ENCODE measurements around the gene MAOA.

The MAOA gene

GRCh38 chrX:43664258-43664657, 8.2 kb downstream of the MAOA start:
- DNase-seq, result no peak

GRCh38 chrX:43664708-43665107, 8.6 kb downstream of the MAOA start:
- DNase-seq, result no peak

- no peak for DNase-seq
Measured at GRCh38 chrX:43666311-43666912, 10.3 kb downstream of the MAOA start.

- DNase-seq, result peak in 1 of 6 experiments; percentile 5
Measured at GRCh38 chrX:43675965-43676628, 20.0 kb downstream of the MAOA start.

DNA sequence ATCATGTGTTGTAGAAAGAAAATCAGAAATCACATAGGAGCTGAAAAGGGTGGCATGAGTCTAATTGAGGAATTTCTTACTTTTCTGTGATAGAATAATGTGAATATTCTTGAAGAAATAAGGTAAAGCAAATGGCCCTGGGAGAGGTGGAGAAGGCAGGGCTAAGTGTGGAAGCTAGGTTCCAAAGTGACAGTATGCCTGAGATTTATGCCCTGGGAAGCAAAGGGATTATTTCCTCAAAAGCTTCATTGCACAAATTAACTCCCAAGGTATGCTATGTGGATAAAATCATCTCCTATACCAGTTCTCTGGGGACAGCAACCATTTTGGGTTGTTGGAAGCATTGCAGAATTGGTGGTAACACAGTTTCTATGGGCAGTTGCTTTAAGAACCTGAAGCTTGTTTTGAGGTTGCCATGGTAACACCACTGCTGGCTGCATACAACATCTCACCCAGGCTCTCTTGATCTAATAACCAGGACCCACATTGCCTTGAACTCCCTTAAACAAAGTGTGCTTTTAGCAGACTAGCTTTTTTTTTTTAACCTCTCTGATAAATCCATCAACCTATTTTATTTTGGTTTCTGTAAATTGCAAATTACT, 21.0 kb downstream of the MAOA start:
- DNase-seq, result peak in 1 of 6 experiments; percentile 9

GRCh38 chrX:43677993-43678392, 21.9 kb downstream of the MAOA start:
- DNase-seq, result no peak

- no peak for DNase-seq
Measured at GRCh38 chrX:43679058-43679457, 23.0 kb downstream of the MAOA start.

- no peak for DNase-seq
Measured at GRCh38 chrX:43679778-43680177, 23.7 kb downstream of the MAOA start.

DNA sequence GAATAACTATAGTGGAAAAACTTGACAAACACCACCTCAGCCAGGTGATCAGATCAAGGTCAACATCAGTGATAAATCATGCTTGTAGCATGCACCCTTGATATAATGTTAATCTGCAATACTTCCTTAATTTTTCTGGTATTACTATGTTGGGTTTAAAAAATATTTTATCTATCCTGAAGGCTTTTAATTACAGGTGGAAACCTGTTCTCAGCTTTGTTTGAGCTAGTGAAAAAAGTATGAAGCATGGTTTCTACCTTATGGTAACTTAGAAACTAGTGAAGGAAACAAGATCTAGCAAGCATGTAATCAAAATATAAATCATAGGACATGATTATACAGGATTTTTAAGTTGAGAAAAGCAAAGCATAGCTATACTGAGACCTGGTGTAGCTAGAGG, 26.6 kb downstream of the MAOA start:
- no peak for DNase-seq

- DNase-seq, result no peak
Measured at GRCh38 chrX:43685221-43685620, 29.1 kb downstream of the MAOA start.

GRCh38 chrX:43688586-43688985, 32.5 kb downstream of the MAOA start:
- no peak for DNase-seq

GRCh38 chrX:43693602-43694406, 37.7 kb downstream of the MAOA start:
- DNase-seq, result no peak

DNA sequence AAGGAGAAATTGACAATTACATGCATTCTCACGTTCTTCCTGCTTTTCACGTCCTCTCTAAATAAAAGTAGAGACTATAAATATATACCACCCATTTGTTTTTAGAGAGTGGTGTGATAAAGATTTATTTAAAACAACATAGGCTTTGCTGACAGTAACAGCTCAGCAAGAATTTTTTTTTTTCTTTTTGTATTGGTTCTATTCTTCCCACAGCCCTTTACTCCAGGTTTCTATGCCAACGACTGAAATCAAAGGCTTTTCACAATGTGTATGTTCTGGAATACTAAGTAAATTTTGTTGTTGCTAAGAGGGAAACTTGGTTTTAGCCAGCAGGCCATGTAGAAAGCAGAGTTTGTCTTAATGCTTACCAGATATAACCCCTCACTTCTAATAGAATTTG, 43.4 kb downstream of the MAOA start:
- no peak for DNase-seq

DNA sequence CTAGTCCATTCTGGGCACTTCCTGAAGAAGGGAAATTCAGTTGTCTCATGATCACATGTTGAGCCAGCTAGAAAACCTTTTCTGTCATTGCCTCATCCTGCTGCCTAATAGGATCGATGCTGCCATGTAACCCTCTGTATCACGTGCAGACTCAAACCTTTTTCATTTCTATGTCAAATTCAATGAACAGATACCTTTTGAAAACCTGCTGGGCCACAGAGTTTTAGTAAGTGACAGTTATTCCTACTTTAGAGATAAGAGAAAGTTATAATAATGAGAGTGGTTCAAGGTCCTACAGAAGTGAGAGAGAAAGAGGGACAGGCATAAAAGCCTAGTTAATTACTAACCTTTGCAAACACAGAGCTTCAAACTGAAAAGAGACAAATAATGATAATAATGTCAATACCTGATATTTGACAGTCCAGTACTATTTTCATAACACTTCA, 46.0 kb downstream of the MAOA start:
- DNase-seq, result no peak

GRCh38 chrX:43702660-43703059, 46.6 kb downstream of the MAOA start:
- DNase-seq, result no peak

- DNase-seq, result no peak
Measured at GRCh38 chrX:43703211-43703791, 47.2 kb downstream of the MAOA start.

GRCh38 chrX:43706786-43707370, 50.8 kb downstream of the MAOA start:
- no peak for DNase-seq

- no peak for DNase-seq
Measured at GRCh38 chrX:43707812-43708548, 51.9 kb downstream of the MAOA start.

DNA sequence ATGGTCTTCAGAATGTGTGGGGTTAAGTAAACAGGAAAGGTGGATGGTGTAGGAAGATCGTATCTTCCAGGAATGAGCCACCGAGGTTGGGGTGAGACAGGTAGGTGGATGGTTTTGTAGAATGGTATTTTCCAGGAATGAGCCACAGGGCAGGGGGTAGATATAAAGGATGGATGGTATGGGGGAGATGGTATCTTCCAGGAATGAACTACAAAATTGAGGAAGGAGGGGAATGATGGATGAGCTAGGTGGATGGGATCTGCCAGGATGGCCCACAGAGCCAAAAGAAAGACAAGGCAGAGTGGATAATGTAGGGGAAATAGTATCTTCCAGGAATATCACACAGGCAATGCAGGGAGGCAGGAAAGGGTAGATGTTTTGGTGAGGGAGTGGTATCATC, 60.0 kb downstream of the MAOA start:
- no peak for DNase-seq

DNA sequence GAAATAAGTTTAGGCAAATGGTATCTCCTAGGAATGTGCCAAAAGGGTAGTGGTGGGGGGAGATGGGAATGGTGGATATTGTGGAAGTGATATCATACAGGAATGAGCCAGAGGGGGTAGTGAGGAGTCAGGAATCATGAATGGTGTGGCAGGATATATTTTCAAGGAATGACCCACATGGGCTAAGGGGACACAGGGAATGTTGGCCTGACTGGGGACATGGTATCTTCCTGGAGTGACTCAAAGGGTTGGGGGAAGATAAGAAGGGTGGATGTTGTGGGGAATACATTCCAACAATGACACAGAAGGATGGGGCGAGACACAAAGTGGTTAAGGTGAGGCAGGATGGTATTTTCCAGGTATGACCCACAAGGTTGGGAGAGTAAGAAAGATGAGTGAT, 60.6 kb downstream of the MAOA start:
- DNase-seq, result no peak

- DNase-seq, result no peak
Measured at GRCh38 chrX:43717161-43717560, 61.1 kb downstream of the MAOA start.

- no peak for DNase-seq
Measured at GRCh38 chrX:43718081-43718480, 62.0 kb downstream of the MAOA start.

Measured in stimulated activated naive CD4-positive, alpha-beta T cell (primary cell).